Neuronal stem cell (in vitro differentiated cells): ENCODE results near the gene CAPN8.

Experiments used
- DNase-seq: peaks from one replicate; pipeline ENCODE4 v3.0.0-alpha.2; 2013; ENCODE audit warnings: low spot score
- H2AFZ ChIP-seq: one replicate; pipeline ENCODE4 v1.6.1; 2013; ENCODE audit warnings: mild to moderate bottlenecking, low read length, inconsistent platforms
- H2AK5ac ChIP-seq: 2 replicates; pipeline ENCODE4 v1.6.1; 2013; ENCODE audit warnings: low read depth, mild to moderate bottlenecking, inconsistent platforms, low read length, moderate library complexity, mixed read lengths
- H2BK120ac ChIP-seq: 2 replicates; pipeline ENCODE4 v1.6.1; 2013; ENCODE audit warnings: low read depth, mild to moderate bottlenecking, inconsistent platforms, low read length, moderate library complexity, mixed read lengths
- H2BK12ac ChIP-seq: one replicate; pipeline ENCODE4 v1.6.1; 2013; ENCODE audit warnings: low read length, inconsistent platforms
- H2BK15ac ChIP-seq: 2 replicates; pipeline ENCODE4 v1.6.1; 2013; ENCODE audit warnings: mild to moderate bottlenecking, low read length, inconsistent platforms, mixed read lengths
- H2BK5ac ChIP-seq: one replicate; pipeline ENCODE4 v1.6.1; 2013; ENCODE audit warnings: inconsistent platforms, mild to moderate bottlenecking, low read length, moderate library complexity
- H3K14ac ChIP-seq: one replicate; pipeline ENCODE4 v1.6.1; 2013; ENCODE audit warnings: low read length, inconsistent platforms
- H3K18ac ChIP-seq: 2 replicates; pipeline ENCODE4 v1.6.1; 2013; ENCODE audit warnings: low read length, inconsistent platforms
- H3K23ac ChIP-seq: 2 replicates; pipeline ENCODE4 v1.6.1; 2013; ENCODE audit warnings: low read depth, mild to moderate bottlenecking, mixed read lengths, low read length, inconsistent platforms; ENCODE audit not compliant: poor library complexity
- H3K27ac ChIP-seq: replicated peaks from 3 replicates; pipeline ENCODE4 v1.5.1; 2013; ENCODE audit warnings: low read length, inconsistent platforms
- H3K27me3 ChIP-seq, 3 experiments: 2 replicates each; pipeline ENCODE4 v1.6.1; 2013; ENCODE audit warnings: low read length in 3 of 3, mild to moderate bottlenecking in 2 of 3, inconsistent platforms in 1 of 3, low read depth in 1 of 3, mixed read lengths in 1 of 3, moderate library complexity in 1 of 3; ENCODE audit not compliant: control insufficient read depth in 3 of 3, insufficient read depth in 3 of 3
- H3K36me3 ChIP-seq, 2 donors: replicated peaks in 1 of 2; 2 replicates each; pipeline ENCODE4 v1.6.1; 2013; ENCODE audit warnings: low read length in 2 of 2; ENCODE audit not compliant: control insufficient read depth in 2 of 2, insufficient read depth in 2 of 2
- H3K4ac ChIP-seq: 2 replicates; pipeline ENCODE4 v1.6.1; 2013; ENCODE audit warnings: inconsistent platforms, mild to moderate bottlenecking, low read length, moderate library complexity
- H3K4me1 ChIP-seq, 2 donors: 1 replicate in 1 of 2; 2 replicates in 1 of 2; pipeline ENCODE4 v1.6.1; 2013; ENCODE audit warnings: low read length in 2 of 2, low read depth in 1 of 2; ENCODE audit not compliant: control insufficient read depth in 2 of 2, insufficient read depth in 1 of 2
- H3K4me2 ChIP-seq: one replicate; pipeline ENCODE4 v1.6.1; 2013; ENCODE audit warnings: mild to moderate bottlenecking, low read length, inconsistent platforms; ENCODE audit not compliant: insufficient read depth, poor library complexity, severe bottlenecking
- H3K4me3 ChIP-seq, 2 donors: 2 replicates each; pipeline ENCODE4 v1.5.1; 2013; ENCODE audit warnings: low read length in 2 of 2, mild to moderate bottlenecking in 2 of 2, inconsistent platforms in 1 of 2, moderate library complexity in 1 of 2
- H3K79me1 ChIP-seq: one replicate; pipeline ENCODE4 v1.6.1; 2013; ENCODE audit warnings: low read depth, mild to moderate bottlenecking, inconsistent platforms, low read length, moderate library complexity
- H3K9ac ChIP-seq: one replicate; pipeline ENCODE4 v1.6.1; 2013; ENCODE audit warnings: mild to moderate bottlenecking, low read depth, low read length, inconsistent platforms; ENCODE audit not compliant: poor library complexity
- H3K9me3 ChIP-seq, 2 donors: replicated peaks in 1 of 2; 2 replicates each; pipeline versions ENCODE3 to v1.6.1; 2013; ENCODE audit warnings: low read length in 2 of 2, mild to moderate bottlenecking in 2 of 2, inconsistent platforms in 1 of 2, low read depth in 1 of 2, mixed read lengths in 1 of 2, moderate library complexity in 1 of 2; ENCODE audit not compliant: control insufficient read depth in 2 of 2, insufficient read depth in 1 of 2
- H4K8ac ChIP-seq: one replicate; pipeline ENCODE4 v1.6.1; 2013; ENCODE audit warnings: low read depth, mild to moderate bottlenecking, inconsistent platforms, low read length, moderate library complexity
- H4K91ac ChIP-seq: one replicate; pipeline ENCODE4 v1.6.1; 2013; ENCODE audit warnings: low read length, low read depth, mild to moderate bottlenecking, inconsistent platforms; ENCODE audit not compliant: poor library complexity
- WGBS, 2 donors: extraction: QIAGEN DNeasy Blood & Tissue Kit; methylation state at CpG; one replicate each; pipeline ENCODE4 v1.1.7; 2013; ENCODE audit warnings: missing lambda C conversion rate in 2 of 2, mixed read lengths in 1 of 2; ENCODE audit not compliant: insufficient read length in 2 of 2, insufficient replicate concordance in 1 of 2; ENCODE audit errors: extremely low coverage in 2 of 2; 5-methylcytosine and 5-hydroxymethylcytosine counted together

CAPN8 gene

DNA sequence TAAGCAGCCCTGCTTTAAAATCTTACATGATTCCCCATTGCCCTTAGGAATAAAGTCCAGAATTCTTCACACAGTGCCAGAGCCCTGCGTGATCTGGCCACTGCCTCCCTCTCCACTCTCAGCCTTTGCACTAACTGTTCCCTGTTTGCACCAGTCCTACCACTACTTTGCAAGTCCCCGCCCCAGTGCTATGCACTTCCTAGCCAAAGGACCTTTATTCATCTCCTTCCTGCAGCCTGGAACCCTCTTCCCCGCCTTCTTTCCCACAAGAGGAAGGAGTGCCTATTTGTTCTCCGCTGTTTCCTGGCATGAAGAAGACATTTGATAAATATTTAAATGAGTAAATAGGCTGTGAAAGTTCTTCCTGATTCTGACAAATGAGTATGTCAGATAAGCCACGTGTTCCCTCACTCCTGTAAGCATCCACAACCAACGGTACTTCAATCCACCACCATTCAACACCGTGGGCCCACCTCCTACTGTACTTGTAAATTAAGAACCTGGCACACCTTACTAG is 23.9 kb downstream of the CAPN8 start:
- no peak overlapping the region for H3K4ac ChIP-seq
- H3K27me3 ChIP-seq: peaks cover 0 to 7% (median 0%) of the 10 kb centered on the region in 3 experiments
- H3K18ac ChIP-seq: no peak overlapping the region
- H2BK5ac ChIP-seq: no peak overlapping the region
- no peak overlapping the region for H2AK5ac ChIP-seq
- no peaks in the 10 kb centered on the region for H3K79me1 ChIP-seq
- DNase-seq: no peak
- H4K8ac ChIP-seq: no peak overlapping the region
- H2BK15ac ChIP-seq: no peak overlapping the region
- peaks cover 0 to 4% of the 10 kb centered on the region in 2 donors for H3K4me1 ChIP-seq
- no peaks in the 10 kb centered on the region for H3K36me3 ChIP-seq
- H3K4me3 ChIP-seq: no peak overlapping the region
- no peak overlapping the region for H3K9ac ChIP-seq
- no peak overlapping the region for H3K4me2 ChIP-seq
- H3K23ac ChIP-seq: no peak overlapping the region
- H3K9me3 ChIP-seq: no peaks in the 10 kb centered on the region
- no peak overlapping the region for H4K91ac ChIP-seq
- no peak overlapping the region for H2BK12ac ChIP-seq
- H3K14ac ChIP-seq: no peak overlapping the region
- no peak overlapping the region for H2AFZ ChIP-seq
- no peak overlapping the region for H3K27ac ChIP-seq
- WGBS, 2 donors: no CpG with 5 or more reads among the region's 7 CpGs
- no peak overlapping the region for H2BK120ac ChIP-seq

DNA sequence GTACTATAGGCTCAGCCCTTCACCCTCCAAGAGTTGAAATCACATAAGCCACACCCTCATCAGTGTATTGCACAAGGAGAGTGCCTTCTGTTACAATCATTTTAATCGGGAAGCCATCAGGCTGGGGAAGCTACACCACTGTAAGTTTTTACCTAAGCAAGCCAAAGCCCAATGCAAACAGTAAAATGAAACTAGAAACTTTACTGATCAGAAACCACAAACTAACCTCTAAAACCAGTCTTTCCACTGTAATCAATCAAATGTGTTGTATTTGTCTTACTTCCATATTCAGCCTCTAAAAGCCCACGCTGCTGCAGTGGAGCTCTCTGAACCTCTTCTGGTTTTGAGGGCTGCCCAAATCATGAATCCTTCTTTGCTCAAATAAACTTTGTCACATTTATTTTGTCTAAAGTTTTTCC is 26.2 kb downstream of the CAPN8 start:
- Histone ChIP-seq H3K4me3 (no peak overlapping the region), H3K4me1 (peaks cover 0 to 2% of the 10 kb centered on the region in 2 donors), H3K79me1 (no peaks in the 10 kb centered on the region), H3K9me3 (peaks cover 0 to 1% of the 10 kb centered on the region in 2 donors), H3K36me3 (no peaks in the 10 kb centered on the region), H4K91ac (no peak overlapping the region), H3K9ac (no peak overlapping the region), H2AK5ac (no peak overlapping the region), H2BK5ac (no peak overlapping the region), H3K23ac (no peak overlapping the region), H3K27me3 (peaks cover 0 to 7% (median 0%) of the 10 kb centered on the region in 3 experiments), H3K4me2 (no peak overlapping the region), H4K8ac (no peak overlapping the region), H2BK120ac (no peak overlapping the region), H2BK15ac (no peak overlapping the region), H3K18ac (no peak overlapping the region), H3K4ac (no peak overlapping the region), H2BK12ac (no peak overlapping the region), H3K14ac (no peak overlapping the region), H2AFZ (no peak overlapping the region), H3K27ac (no peak overlapping the region)
- no CpG with 5 or more reads among the region's 2 CpGs for WGBS, 2 donors
- DNase-seq: no peak

DNA sequence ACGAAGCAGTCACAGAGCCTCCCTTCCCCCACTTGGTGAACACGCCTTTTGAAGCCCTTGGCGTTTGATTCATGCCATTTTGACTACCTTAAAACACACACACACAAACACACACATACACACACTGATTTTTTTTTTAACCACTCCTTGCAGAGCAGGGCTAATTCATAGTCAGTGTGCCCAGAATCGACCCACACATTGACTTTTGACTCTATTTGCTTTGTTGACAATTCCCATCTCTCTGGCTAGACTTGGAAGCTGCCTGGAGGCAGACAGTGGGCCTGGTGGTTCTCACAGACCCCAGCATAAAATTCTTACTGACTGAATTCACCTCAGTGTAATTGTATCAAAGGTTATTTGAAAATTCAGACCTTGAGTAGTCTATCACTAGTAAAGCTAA is 30.3 kb downstream of the CAPN8 start:
- no CpG with 5 or more reads among the region's 4 CpGs for whole genome bisulfite sequencing, 2 donors
- H3K27me3 ChIP-seq: peaks cover 0 to 7% (median 0%) of the 10 kb centered on the region in 3 experiments
- no peak overlapping the region for H2AFZ ChIP-seq
- no peak overlapping the region for H2AK5ac ChIP-seq
- H3K36me3 ChIP-seq: no peaks in the 10 kb centered on the region
- H3K4me3 ChIP-seq: no peak overlapping the region
- H3K4me1 ChIP-seq: no peaks in the 10 kb centered on the region
- H3K9ac ChIP-seq: no peak overlapping the region
- no peak overlapping the region for H3K18ac ChIP-seq
- H2BK12ac ChIP-seq: no peak overlapping the region
- no peak overlapping the region for H3K27ac ChIP-seq
- no peak overlapping the region for H3K4me2 ChIP-seq
- H2BK120ac ChIP-seq: no peak overlapping the region
- H3K23ac ChIP-seq: no peak overlapping the region
- no peak overlapping the region for H4K91ac ChIP-seq
- H3K9me3 ChIP-seq: peaks cover 0 to 2% of the 10 kb centered on the region in 2 donors
- H2BK15ac ChIP-seq: no peak overlapping the region
- no peaks in the 10 kb centered on the region for H3K79me1 ChIP-seq
- no peak overlapping the region for H3K4ac ChIP-seq
- DNase-seq: no peak
- H2BK5ac ChIP-seq: no peak overlapping the region
- H4K8ac ChIP-seq: no peak overlapping the region
- H3K14ac ChIP-seq: no peak overlapping the region

DNA sequence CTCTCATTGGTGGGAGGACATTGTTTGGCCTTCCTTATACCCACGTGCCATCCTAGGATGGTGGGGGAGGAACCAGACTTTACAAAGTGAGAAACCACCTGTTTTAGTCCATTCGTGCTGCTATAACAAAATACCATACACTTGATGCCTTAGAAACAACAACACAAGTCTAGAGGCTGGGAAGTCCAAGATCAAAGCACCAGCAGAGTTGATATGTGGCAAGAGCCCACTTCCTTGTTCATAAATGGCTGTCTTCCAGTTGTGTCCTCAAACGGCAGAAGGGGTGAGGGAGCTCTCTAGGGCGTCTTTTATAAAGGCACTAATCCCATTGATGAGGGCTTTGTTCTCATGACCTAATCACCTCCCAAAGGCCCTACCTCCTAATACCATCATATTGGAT is 31.1 kb downstream of the CAPN8 start:
- no CpG with 5 or more reads among the region's 4 CpGs for WGBS, 2 donors
- Histone ChIP-seq H2BK12ac (no peak overlapping the region), H3K27me3 (peaks cover 0 to 7% (median 0%) of the 10 kb centered on the region in 3 experiments)

More for the DNA sequence above, 31.1 kb downstream of the CAPN8 start:
- H3K4me3 ChIP-seq: no peak overlapping the region
- peak overlapping the region; percentile 20 for H3K23ac ChIP-seq
- H4K91ac ChIP-seq: no peak overlapping the region
- no peak overlapping the region for H3K27ac ChIP-seq
- no peaks in the 10 kb centered on the region for H3K4me1 ChIP-seq
- H2BK15ac ChIP-seq: no peak overlapping the region
- H2AK5ac ChIP-seq: no peak overlapping the region
- H3K4me2 ChIP-seq: no peak overlapping the region
- H3K79me1 ChIP-seq: no peaks in the 10 kb centered on the region
- H3K9ac ChIP-seq: no peak overlapping the region
- no peak overlapping the region for H2AFZ ChIP-seq
- H4K8ac ChIP-seq: no peak overlapping the region
- DNase-seq: no peak
- no peaks in the 10 kb centered on the region for H3K36me3 ChIP-seq
- peaks cover 0 to 2% of the 10 kb centered on the region in 2 donors for H3K9me3 ChIP-seq
- no peak overlapping the region for H3K18ac ChIP-seq
- H2BK120ac ChIP-seq: no peak overlapping the region
- H3K4ac ChIP-seq: no peak overlapping the region
- H3K14ac ChIP-seq: no peak overlapping the region
- no peak overlapping the region for H2BK5ac ChIP-seq
